Vagina (tissue), 2 donors: ENCODE data around the gene GDF7.

Experiments
- POLR2A ChIP-seq, 2 donors: fragments of 450-650 bp; IDR thresholded peaks; one replicate each; pipeline ENCODE4 v1.6.1; 2017; ENCODE audit warnings: antibody characterized with exemption in 2 of 2, mild to moderate bottlenecking in 2 of 2, moderate library complexity in 2 of 2
- POLR2AphosphoS5 ChIP-seq, 2 donors: sonication (generic); formaldehyde crosslinking; IDR thresholded peaks; one replicate each; pipeline ENCODE4 v1.9.0; 2017; ENCODE audit warnings: antibody characterized with exemption in 2 of 2, mild to moderate bottlenecking in 2 of 2, low read depth in 1 of 2; ENCODE audit not compliant: insufficient read depth in 1 of 2
- TF ChIP-seq, protein P1 (sequence below), 3 experiments: fragments of 450-650 bp in 2 of 3; fragments of 200-600 bp in 1 of 3; sonication (generic) in 1 of 3; IDR thresholded peaks; one replicate each; pipeline ENCODE4 v1.5.1; 2017 to 2019; ENCODE audit warnings: antibody characterized with exemption in 3 of 3, mild to moderate bottlenecking in 2 of 3, moderate library complexity in 2 of 3

GRCh38 chr2:20623741-20624155 is 43.2 kb upstream of the GDF7 start:
- TF ChIP-seq, protein P1, sequence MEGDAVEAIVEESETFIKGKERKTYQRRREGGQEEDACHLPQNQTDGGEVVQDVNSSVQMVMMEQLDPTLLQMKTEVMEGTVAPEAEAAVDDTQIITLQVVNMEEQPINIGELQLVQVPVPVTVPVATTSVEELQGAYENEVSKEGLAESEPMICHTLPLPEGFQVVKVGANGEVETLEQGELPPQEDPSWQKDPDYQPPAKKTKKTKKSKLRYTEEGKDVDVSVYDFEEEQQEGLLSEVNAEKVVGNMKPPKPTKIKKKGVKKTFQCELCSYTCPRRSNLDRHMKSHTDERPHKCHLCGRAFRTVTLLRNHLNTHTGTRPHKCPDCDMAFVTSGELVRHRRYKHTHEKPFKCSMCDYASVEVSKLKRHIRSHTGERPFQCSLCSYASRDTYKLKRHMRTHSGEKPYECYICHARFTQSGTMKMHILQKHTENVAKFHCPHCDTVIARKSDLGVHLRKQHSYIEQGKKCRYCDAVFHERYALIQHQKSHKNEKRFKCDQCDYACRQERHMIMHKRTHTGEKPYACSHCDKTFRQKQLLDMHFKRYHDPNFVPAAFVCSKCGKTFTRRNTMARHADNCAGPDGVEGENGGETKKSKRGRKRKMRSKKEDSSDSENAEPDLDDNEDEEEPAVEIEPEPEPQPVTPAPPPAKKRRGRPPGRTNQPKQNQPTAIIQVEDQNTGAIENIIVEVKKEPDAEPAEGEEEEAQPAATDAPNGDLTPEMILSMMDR (IDR thresholded peaks at IDR 0.05) = no peak
- no peak for TF ChIP-seq POLR2AphosphoS5 (IDR thresholded peaks at IDR 0.05; ENCODE audit: insufficient read depth in 1 of 2, low read depth in 1 of 2)
- TF ChIP-seq POLR2A (IDR thresholded peaks at IDR 0.05) = no peak
